LNCAP (cell line): ENCODE measurements around the gene GPR139.

Source experiments
- TF ChIP-seq, protein P1 (sequence below): fragments of 450-650 bp; IDR thresholded peaks from 2 replicates; pipeline ENCODE4 v1.5.1; 2017; ENCODE audit warnings: mild to moderate bottlenecking

Gene GPR139

DNA sequence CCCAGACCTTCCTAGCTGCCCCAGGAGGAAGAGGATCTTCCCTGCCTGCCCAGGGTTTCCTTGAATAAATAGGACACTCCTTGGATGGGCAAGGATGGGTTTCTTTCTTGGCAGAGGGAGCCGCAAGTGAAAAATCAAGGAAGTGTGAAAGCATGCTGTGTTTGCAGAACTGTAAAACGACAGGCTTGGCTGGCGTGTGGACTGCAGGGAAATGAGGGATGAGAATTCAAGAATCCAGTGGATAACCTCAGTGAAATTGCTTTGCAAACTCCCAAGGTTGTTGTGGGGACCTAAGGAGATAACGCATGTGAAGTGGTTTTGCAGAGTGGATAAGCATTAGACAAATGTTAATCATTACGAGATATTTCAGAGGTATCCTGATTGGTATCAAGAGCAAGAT, 20.4 kb downstream of the GPR139 start:
- TF ChIP-seq, protein P1, sequence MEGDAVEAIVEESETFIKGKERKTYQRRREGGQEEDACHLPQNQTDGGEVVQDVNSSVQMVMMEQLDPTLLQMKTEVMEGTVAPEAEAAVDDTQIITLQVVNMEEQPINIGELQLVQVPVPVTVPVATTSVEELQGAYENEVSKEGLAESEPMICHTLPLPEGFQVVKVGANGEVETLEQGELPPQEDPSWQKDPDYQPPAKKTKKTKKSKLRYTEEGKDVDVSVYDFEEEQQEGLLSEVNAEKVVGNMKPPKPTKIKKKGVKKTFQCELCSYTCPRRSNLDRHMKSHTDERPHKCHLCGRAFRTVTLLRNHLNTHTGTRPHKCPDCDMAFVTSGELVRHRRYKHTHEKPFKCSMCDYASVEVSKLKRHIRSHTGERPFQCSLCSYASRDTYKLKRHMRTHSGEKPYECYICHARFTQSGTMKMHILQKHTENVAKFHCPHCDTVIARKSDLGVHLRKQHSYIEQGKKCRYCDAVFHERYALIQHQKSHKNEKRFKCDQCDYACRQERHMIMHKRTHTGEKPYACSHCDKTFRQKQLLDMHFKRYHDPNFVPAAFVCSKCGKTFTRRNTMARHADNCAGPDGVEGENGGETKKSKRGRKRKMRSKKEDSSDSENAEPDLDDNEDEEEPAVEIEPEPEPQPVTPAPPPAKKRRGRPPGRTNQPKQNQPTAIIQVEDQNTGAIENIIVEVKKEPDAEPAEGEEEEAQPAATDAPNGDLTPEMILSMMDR: no peak

DNA sequence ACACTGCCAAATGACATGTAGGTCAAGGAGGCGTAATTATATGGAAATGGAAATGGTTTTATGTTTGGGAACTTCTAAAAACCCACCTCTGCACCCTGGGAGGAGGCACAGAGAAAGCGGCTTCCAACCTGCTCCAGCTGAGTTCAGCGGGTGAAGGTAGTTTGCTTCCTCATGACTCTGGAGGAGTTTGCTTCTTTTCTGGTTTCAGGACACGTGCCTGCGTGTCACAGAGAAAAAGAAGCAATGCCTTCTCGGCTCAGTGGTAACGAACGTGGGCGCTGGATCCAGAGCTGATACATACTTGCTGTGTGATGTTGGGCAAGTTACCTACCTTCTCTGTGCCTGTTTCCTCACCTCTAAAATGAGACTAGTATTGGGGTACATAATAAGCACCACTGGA, 22.1 kb downstream of the GPR139 start:
- TF ChIP-seq, protein P1: no peak

DNA sequence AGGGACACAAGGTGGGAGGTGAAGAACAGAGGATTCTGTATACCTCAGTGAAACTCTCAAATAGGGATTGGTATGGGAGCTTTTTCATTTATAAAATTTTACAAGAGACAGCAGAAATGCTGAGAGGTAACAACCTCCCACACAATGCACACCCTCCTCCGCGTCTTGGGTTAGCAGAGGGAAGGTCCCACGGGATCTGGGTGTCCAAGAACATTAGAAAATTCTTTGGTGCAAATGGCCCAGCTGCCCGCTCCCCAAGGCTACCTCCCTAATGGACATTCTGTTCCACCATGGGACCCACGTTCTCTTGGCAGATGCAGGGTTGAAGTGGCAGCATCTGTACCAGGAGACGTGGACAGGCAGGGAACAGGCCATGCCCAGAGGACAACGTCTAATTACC, 22.5 kb downstream of the GPR139 start:
- TF ChIP-seq, protein P1: no peak

DNA sequence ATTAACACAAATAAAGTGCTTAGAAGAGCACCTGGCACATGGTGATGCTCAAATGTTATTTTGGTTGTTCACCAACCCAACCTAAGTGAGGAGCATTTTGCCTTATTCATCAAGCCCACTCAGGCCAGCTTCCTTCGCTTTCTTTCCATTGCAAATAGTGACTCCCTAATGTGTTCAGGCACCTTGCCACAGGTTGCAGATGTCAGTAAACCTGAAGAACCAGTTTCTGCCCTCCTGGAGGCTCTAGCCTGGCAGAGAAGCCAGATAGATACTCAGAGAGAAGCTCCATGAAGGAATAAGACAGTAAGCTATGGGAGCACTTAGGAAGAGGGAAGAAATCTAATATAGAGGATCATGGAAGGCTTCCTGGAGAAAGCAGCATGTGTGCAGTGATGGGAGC, 23.9 kb downstream of the GPR139 start:
- TF ChIP-seq, protein P1: no peak

DNA sequence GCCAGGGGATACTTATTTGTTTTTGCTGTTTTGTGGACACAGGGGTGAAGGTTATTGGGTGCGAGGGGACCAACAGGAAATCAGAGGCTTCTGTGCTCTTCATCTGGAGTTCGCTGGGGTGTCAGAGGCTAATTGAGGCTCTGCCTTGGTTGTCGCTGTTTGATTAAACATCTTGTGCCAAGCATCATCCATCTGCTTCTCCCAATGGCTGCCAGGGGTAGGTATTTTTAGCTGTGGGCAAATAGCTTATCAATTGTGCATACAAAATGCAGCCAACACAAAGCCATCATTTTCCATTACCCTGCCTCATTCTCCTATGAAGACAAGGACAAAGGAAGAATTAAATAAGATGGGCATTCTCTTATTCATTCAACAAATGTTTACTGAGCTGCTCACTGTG, 27.8 kb downstream of the GPR139 start:
- TF ChIP-seq, protein P1: no peak

DNA sequence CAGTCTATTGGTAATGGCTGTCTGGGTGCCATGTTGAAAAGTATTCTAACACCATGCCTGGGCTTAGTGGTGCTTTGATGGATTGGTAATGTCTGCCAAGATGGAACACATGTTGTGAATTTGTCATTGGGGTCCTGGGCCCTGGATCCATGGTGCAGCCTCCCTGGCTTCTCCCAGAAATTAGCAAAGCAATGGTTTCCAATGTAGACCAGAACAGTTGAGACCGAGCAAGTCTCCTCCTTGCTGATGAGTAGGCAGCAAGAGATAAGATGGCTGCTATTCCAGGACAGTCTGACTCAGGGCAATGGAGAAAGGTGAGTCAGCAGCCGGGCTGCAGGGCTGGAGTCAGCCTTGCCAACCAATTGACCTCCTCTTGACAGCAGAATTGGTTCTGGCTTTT, 30.8 kb downstream of the GPR139 start:
- TF ChIP-seq, protein P1: no peak

DNA sequence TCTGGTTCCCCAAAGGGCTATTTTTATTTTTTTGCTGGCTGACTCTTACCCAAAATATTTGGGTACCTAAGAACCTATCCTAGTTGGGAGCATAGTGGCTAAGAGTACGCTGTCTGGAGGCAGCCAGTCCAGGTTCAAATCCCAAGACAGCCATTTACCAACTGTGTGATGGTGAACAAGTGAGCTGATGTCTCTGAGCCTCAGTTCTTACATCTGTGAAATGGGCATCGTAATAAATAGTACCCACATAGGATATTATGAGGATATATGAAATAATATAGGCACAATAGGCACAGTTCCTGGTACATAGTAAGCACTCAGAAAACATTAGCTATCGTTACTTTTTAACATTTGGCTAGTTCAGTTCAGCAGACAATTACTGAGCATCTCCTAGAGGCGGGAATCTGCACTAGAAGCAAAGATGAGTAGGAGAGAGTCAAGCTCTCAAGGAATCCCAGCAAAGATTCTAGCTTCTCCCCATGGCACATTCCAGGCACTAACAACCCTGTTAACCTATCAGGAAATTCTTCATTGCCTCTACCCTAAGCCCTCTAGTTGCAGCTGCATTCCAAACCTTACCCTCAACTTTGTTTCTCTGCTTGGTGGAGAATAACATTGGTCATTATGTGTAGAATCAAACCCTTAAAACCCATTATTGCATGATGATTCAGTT, 31.6 kb downstream of the GPR139 start:
- TF ChIP-seq, protein P1: no peak

DNA sequence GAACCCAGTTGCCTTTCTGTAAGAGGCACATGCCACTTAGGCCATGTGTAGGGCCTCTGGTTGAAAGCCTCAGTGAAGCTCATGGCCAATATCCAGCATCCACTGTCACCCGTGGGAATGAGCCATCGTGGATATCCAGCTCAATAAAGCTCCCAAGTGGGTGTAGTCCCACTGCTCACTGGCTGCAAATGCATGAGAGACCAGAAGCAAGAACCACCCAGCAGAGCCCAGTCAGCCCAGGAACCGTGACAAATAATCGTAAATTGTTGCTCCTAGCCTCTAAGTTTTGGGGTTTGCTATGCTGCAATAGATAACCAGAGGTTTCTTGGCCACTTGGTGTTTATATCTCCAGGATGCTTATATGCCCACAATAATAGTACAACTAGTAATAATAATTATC, 33.7 kb downstream of the GPR139 start:
- TF ChIP-seq, protein P1: no peak
